ENCODE measurements around the gene CABCOCO1. TPM values are rescaled to one million over a fixed set of nuclear protein-coding genes. Genes with fewer than 3 reads are reported as not detected.

Gene CABCOCO1
- total RNA-seq, 1 donor from 2014 or later = not detected

- intact Hi-C loops (cut with micrococcal nuclease) = no loop called here
- H3K27me3 Mint-ChIP-seq = no peaks in the 10 kb centered on the region
- ChIA-PET POLR2A (no interaction called here), CTCF (no interaction called here)
- no peak overlapping the region for H3K4me3 Mint-ChIP-seq
- TF ChIP-seq CTCF (IDR thresholded peaks at IDR 0.05) = no peak
- H3K27ac Mint-ChIP-seq = no peak overlapping the region
- H3K9me3 Mint-ChIP-seq = no peaks in the 10 kb centered on the region
- no peaks in the 10 kb centered on the region for H3K36me3 Mint-ChIP-seq (ENCODE audit: low read depth)
- no peak for ATAC-seq (ENCODE audit: low read depth)
- no peak for DNase-seq
- no peaks in the 10 kb centered on the region for H3K4me1 Mint-ChIP-seq
Measured at GRCh38 chr10:61673360-61673759, 10.6 kb downstream of the CABCOCO1 start.

GRCh38 chr10:61682323-61682722 lies 19.6 kb downstream of the CABCOCO1 start:
- no peaks in the 10 kb centered on the region for H3K36me3 Mint-ChIP-seq (ENCODE audit: low read depth)
- ChIA-PET CTCF (no interaction called here), POLR2A (no interaction called here)
- no peak for ATAC-seq (ENCODE audit: low read depth)
- no peak for TF ChIP-seq CTCF (IDR thresholded peaks at IDR 0.05)
- DNase-seq = no peak
- intact Hi-C loops (cut with micrococcal nuclease) = no loop called here
- no peaks in the 10 kb centered on the region for H3K9me3 Mint-ChIP-seq
- peaks cover 3% of the 10 kb centered on the region for H3K27me3 Mint-ChIP-seq
- no peaks in the 10 kb centered on the region for H3K4me1 Mint-ChIP-seq
- H3K4me3 Mint-ChIP-seq = no peak overlapping the region
- H3K27ac Mint-ChIP-seq = no peak overlapping the region

- intact Hi-C loops (cut with micrococcal nuclease) = no loop called here
- CTCF ChIA-PET = no interaction called here
Measured at GRCh38 chr10:61683319-61683718, 20.6 kb downstream of the CABCOCO1 start.

GRCh38 chr10:61684894-61685507 lies 22.3 kb downstream of the CABCOCO1 start:
- CTCF ChIA-PET = no interaction called here
- POLR2A ChIA-PET = no interaction called here

More at GRCh38 chr10:61683319-61683718, 20.6 kb downstream of the CABCOCO1 start:
- Mint-ChIP-seq H3K27ac (no peak overlapping the region), H3K4me3 (no peak overlapping the region), H3K4me1 (no peaks in the 10 kb centered on the region), H3K9me3 (no peaks in the 10 kb centered on the region), H3K27me3 (peaks cover 4% of the 10 kb centered on the region), H3K36me3 (ENCODE audit: low read depth) (no peaks in the 10 kb centered on the region)
- ATAC-seq (ENCODE audit: low read depth) (no peak), DNase-seq (no peak)
- no peak for TF ChIP-seq CTCF (IDR thresholded peaks at IDR 0.05)
- POLR2A ChIA-PET = no interaction called here

More at GRCh38 chr10:61684894-61685507, 22.3 kb downstream of the CABCOCO1 start:
- ATAC-seq (ENCODE audit: low read depth) (no peak), DNase-seq (no peak)
- no peak for TF ChIP-seq CTCF (IDR thresholded peaks at IDR 0.05)
- Mint-ChIP-seq H3K27me3 (peaks cover 10% of the 10 kb centered on the region), H3K27ac (no peak overlapping the region), H3K4me3 (no peak overlapping the region), H3K9me3 (no peaks in the 10 kb centered on the region), H3K36me3 (ENCODE audit: low read depth) (no peaks in the 10 kb centered on the region), H3K4me1 (no peaks in the 10 kb centered on the region)
- intact Hi-C loops (cut with micrococcal nuclease) = no loop called here

Data from activated B cell treated with CpG ODN at 0.5 μM for 24 hours (primary cell).